ENCODE data around the gene CMTM7.
"Not testable (repeated sequence)": the region's sequence is repeated elsewhere in the genome, so short reads cannot be mapped to it uniquely, and the experiment has no call there.

Gene CMTM7

GRCh38 chr3:32373844-32374243 is 17.8 kb upstream of the CMTM7 start:
- peak overlapping the region; percentile 16 to 81 for H3K27ac Mint-ChIP-seq
- no peaks in the 10 kb centered on the region for H3K27me3 Mint-ChIP-seq
- no peak overlapping the region for H3K4me3 Mint-ChIP-seq
- no peak for DNase-seq
- H3K9me3 Mint-ChIP-seq, result no peaks in the 10 kb centered on the region
- no peak for ATAC-seq
- peaks cover 37% of the 10 kb centered on the region for H3K4me1 Mint-ChIP-seq

DNA sequence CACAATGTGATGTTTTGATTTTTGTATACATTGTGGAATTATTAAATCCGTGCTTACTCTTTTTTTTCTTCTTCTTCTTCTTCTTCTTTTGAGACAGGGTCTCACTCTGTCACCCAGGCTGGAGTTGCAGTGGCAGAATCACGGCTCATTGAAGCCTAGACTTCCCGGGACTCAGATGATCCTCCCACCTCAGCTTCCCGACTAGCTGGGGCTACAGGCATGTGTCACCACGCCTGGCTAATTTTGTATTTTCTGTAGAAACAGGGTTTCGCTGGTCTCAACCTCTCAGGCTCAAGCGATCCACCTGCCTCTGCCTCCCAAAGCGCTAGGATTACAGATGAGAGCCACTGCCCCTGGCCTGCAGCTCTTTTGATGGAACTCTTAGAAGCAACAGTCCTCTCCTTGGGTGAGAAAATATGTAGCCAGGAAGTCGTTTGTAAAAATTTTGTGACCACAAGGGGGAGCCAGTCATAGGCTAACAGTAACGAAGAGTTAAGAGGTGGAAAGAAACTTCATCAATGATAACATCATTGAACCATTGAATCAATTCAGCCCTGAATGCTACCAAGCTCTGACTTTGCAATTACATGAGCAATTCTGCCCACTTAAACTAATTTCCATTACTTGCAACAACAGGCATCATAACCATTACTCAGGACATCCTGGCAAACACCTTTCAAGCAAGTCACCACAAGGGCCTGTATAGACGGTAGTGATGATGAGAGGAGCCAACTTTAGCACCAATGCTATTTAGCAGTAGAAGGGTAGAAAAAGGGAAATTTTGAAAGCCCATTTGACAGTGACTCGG is 16.7 kb upstream of the CMTM7 start:
- peak; percentile 69 to 73 for DNase-seq
- peak overlapping the region in 1 of 2 donors; percentile 16 for H3K4me3 Mint-ChIP-seq
- H3K27me3 Mint-ChIP-seq, result no peaks in the 10 kb centered on the region
- H3K4me1 Mint-ChIP-seq, result peaks cover 37% of the 10 kb centered on the region
- peak; percentile 73 for ATAC-seq
- H3K9me3 Mint-ChIP-seq, result no peaks in the 10 kb centered on the region
- peak overlapping the region; percentile 84 to 93 for H3K27ac Mint-ChIP-seq

DNA sequence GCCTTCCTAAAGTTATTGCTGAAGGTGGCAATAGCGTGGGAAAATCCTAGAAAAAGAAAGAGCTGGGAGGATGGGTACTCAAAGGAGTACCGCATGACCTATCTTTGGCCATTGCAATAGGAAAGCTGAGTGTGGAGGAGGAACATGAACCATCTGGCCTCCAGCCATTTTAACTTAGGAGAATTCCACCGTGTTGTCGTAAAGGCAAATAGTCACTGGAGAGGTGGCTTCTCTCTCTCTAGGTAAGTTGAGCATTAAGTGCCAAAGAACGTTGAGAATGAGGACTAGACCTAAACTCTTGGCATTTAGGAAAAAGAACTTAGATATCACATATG is 16.1 kb upstream of the CMTM7 start:
- Mint-ChIP-seq H3K4me3 (no peak overlapping the region), H3K27ac (no peak overlapping the region), H3K9me3 (no peaks in the 10 kb centered on the region), H3K4me1 (peaks cover 37% of the 10 kb centered on the region), H3K27me3 (no peaks in the 10 kb centered on the region)
- DNase-seq (no peak), ATAC-seq (no peak)

- DNase-seq (no peak), ATAC-seq (no peak)
- Mint-ChIP-seq H3K27me3 (no peaks in the 10 kb centered on the region), H3K9me3 (no peaks in the 10 kb centered on the region), H3K27ac (no peak overlapping the region), H3K4me1 (peaks cover 33% of the 10 kb centered on the region), H3K4me3 (no peak overlapping the region)
These were observed 15.5 kb upstream of the CMTM7 start for GRCh38 chr3:32376115-32376514.

GRCh38 chr3:32379831-32380500 is 11.7 kb upstream of the CMTM7 start:
- no peak for ATAC-seq
- DNase-seq, result no peak
- H3K9me3 Mint-ChIP-seq, result no peaks in the 10 kb centered on the region
- peaks cover 4% of the 10 kb centered on the region for H3K4me1 Mint-ChIP-seq
- H3K27me3 Mint-ChIP-seq, result no peaks in the 10 kb centered on the region
- H3K4me3 Mint-ChIP-seq, result no peak overlapping the region
- H3K27ac Mint-ChIP-seq, result no peak overlapping the region

DNA sequence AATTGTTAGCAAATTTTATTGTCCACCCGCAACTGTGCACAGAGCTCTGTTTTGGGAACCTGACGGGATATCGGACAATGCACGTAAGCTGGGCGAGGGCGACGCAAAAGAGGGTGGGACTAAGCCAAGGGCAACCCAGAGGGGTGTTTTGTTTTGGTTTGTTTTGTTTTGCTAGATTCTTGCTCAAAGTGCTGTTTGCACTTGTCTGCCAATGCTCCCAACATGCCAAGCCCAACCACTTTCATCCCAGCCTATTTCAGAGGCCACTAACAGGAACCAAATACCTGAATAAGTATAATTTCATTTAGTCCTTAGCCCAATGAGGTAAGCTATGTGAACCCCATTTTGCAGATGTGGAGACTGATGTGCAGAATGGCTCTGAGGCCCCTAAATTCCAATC is 9.7 kb upstream of the CMTM7 start:
- no peak overlapping the region for H3K4me3 Mint-ChIP-seq
- no peaks in the 10 kb centered on the region for H3K9me3 Mint-ChIP-seq
- ATAC-seq (no peak), DNase-seq (no peak)
- H3K4me1 Mint-ChIP-seq, result no peaks in the 10 kb centered on the region
- no peaks in the 10 kb centered on the region for H3K27me3 Mint-ChIP-seq
- H3K27ac Mint-ChIP-seq, result no peak overlapping the region

DNA sequence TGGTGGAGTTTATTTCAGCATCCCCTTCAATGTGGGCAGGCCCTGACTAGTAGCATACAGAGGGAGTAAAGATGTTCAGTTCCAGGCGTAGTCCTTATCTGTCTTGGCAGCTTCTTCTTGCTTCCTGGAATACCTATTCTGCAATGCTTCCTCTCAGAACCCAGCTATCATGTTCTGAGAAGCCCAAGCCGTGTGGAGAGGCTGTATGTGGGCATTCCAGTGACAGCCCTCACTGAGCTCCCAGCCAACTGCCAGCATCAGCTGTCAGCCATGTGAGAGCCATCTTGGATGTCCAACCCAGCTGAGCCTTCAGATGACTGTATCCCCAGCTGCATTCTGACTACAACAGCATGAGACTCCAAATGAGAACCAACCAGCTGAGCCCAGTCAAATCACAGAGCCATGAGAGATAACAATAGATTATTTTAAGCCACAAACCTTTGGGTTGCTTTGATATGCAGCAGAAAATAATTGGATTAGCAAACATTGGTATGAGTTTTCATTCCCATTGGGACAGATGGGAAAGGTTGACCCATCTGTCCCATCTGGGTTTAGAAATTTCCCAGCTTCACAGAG is 8.4 kb upstream of the CMTM7 start:
- DNase-seq (no peak), ATAC-seq (no peak)
- Mint-ChIP-seq H3K9me3 (no peaks in the 10 kb centered on the region), H3K4me3 (no peak overlapping the region), H3K27me3 (no peaks in the 10 kb centered on the region), H3K27ac (no peak overlapping the region), H3K4me1 (no peaks in the 10 kb centered on the region)

- Mint-ChIP-seq H3K9me3 (no peaks in the 10 kb centered on the region), H3K27ac (peak overlapping the region in 1 of 2 donors; percentile 4), H3K27me3 (no peaks in the 10 kb centered on the region), H3K4me3 (no peak overlapping the region), H3K4me1 (peaks cover 6% of the 10 kb centered on the region)
- no peak for DNase-seq
- no peak for ATAC-seq
These were observed 6.7 kb upstream of the CMTM7 start for GRCh38 chr3:32384938-32385337.

DNA sequence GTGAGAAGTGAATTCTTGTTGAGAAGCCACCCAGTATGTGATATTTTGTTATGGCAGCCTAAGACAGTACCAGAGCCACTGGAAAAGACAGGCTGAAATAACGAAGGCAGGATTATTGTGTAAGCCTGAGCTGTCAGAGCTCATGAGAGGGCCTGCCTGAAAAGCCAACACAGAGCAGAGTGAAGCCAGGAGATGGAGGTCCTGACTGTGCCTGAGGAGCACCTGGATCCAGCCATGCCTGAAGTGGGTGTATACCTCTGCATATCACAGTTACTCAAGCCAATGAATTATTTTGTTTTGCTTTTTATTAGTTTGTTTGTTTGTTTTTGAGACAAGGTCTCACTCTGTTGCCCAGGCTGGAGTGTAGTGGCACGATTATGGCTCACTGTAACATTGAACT is 4.1 kb upstream of the CMTM7 start:
- Mint-ChIP-seq H3K4me1 (peaks cover 18% of the 10 kb centered on the region), H3K9me3 (no peaks in the 10 kb centered on the region), H3K27ac (no peak overlapping the region), H3K27me3 (no peaks in the 10 kb centered on the region), H3K4me3 (no peak overlapping the region)
- ATAC-seq (no peak), DNase-seq (no peak)

- not testable (repeated sequence) for ATAC-seq, DNase-seq, H3K27me3 Mint-ChIP-seq, H3K27ac Mint-ChIP-seq, H3K9me3 Mint-ChIP-seq
- H3K4me1 Mint-ChIP-seq, result peaks cover 38% of the 10 kb centered on the region
- H3K4me3 Mint-ChIP-seq, result peak overlapping the region in 1 of 2 donors; percentile 24
These were observed 2.1 kb upstream of the CMTM7 start for GRCh38 chr3:32389577-32389976.

DNA sequence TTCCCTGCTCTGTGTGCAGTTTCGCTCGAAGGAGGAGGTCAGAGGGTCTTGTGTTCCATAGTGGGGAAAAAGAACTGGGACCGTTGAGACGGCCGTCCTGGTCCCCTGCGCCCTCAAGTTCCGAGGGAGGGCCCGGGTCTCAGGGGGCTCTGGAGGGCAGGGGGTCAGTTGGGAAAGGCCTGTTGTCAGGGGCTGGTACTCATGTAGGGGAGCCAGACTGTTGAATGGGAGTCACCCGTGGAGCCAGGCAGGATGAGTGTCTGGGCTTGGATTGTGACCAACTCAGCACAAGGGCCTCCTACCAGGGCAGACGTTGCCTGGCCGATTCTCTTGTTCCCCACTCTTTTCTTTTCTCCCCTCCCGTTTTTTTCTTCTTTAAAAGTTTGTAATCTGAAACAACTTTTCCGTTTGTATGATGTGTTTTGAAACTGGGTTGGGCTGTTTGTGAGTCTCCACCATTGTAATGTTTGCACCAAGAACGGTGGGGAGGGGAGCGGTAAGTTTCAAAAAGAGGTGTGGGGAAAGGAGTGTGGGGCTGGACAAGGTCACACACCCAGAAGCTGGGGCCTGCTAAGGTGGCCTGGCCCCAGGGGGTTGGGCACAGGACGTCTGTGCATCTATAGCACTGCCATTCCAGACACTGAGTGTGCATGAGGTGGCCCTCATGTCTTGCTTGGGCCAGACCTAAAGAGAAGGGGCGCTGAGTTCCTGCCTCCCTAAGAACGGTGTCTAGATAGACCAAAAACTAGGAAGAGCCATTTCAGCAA is 1.1 kb downstream of the CMTM7 start:
- ATAC-seq, result peak; percentile 45
- peak in 1 of 2 donors; percentile 51 for DNase-seq
- peak overlapping the region; percentile 96 to 97 for H3K27ac Mint-ChIP-seq
- peaks cover 64% of the 10 kb centered on the region for H3K4me1 Mint-ChIP-seq
- peak overlapping the region; percentile 89 to 100 for H3K4me3 Mint-ChIP-seq
- H3K9me3 Mint-ChIP-seq, result no peaks in the 10 kb centered on the region
- no peaks in the 10 kb centered on the region for H3K27me3 Mint-ChIP-seq

GRCh38 chr3:32395496-32395895 is 3.8 kb downstream of the CMTM7 start:
- ATAC-seq (no peak), DNase-seq (no peak)
- H3K4me1 Mint-ChIP-seq, result peaks cover 81% of the 10 kb centered on the region
- H3K27me3 Mint-ChIP-seq, result no peaks in the 10 kb centered on the region
- peak overlapping the region in 1 of 2 donors; percentile 13 for H3K4me3 Mint-ChIP-seq
- H3K27ac Mint-ChIP-seq, result peak overlapping the region in 1 of 2 donors; percentile 21
- H3K9me3 Mint-ChIP-seq, result no peaks in the 10 kb centered on the region

DNA sequence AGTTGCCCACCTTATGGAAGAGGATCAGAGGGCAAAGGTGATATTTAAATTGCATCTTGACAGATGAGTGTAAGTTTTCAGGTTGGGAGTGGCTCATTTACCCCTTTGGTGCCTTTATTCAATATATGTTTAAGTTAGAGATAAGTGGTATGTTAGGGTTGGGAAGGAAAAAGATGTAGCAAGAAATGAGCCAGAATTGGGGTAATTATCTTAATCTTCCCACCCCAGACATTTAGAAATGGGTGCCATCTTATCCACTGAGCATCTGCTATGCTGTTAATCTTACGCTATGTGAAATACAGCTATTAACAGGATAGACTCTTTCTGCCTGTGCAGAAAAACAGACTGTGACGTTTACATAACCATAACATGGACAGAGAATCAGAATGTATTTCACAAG is 6.3 kb downstream of the CMTM7 start:
- Mint-ChIP-seq H3K9me3 (no peaks in the 10 kb centered on the region), H3K27ac (no peak overlapping the region), H3K4me3 (no peak overlapping the region), H3K4me1 (peaks cover 84% of the 10 kb centered on the region), H3K27me3 (no peaks in the 10 kb centered on the region)
- ATAC-seq (no peak), DNase-seq (no peak)

GRCh38 chr3:32398531-32398930 is 6.9 kb downstream of the CMTM7 start:
- H3K27me3 Mint-ChIP-seq, result no peaks in the 10 kb centered on the region
- H3K4me3 Mint-ChIP-seq, result no peak overlapping the region
- ATAC-seq (no peak), DNase-seq (no peak)
- H3K4me1 Mint-ChIP-seq, result peaks cover 84% of the 10 kb centered on the region
- no peaks in the 10 kb centered on the region for H3K9me3 Mint-ChIP-seq
- peak overlapping the region in 1 of 2 donors; percentile 34 for H3K27ac Mint-ChIP-seq

GRCh38 chr3:32399030-32399620 is 7.5 kb downstream of the CMTM7 start:
- Mint-ChIP-seq H3K4me1 (peaks cover 84% of the 10 kb centered on the region), H3K27ac (peak overlapping the region in 1 of 2 donors; percentile 34), H3K27me3 (no peaks in the 10 kb centered on the region), H3K9me3 (no peaks in the 10 kb centered on the region), H3K4me3 (no peak overlapping the region)
- DNase-seq, result peak; percentile 25 to 42
- peak; percentile 41 for ATAC-seq

All from stimulated activated naive CD8-positive, alpha-beta T cell treated with anti-CD3 and anti-CD28 coated beads, Interleukin-15, amount 100 ng/mL, for 72 hours (primary cell).